HEK293 (cell line): Measurements from ENCODE around the gene ACAA2.

Experiments
- CTCF ChIA-PET: fragments of 350-600 bp; formaldehyde crosslinking; extraction: SDS; loops from one replicate; lab custom pipeline; 2021; ENCODE audit warnings: antibody characterized with exemption; lab: Yijun Ruan, JAX
- POLR2A ChIA-PET: fragments of 300-600 bp; formaldehyde crosslinking; extraction: SDS; loops from one replicate; lab custom pipeline; 2020; ENCODE audit warnings: antibody characterized with exemption, inconsistent platforms; lab: Yijun Ruan, JAX
- H3K27ac ChIP-seq: fragments of 200-500 bp; sonication (Bioruptor generic); 2 replicates; pipeline ENCODE4 v1.5.1; 2014; ENCODE audit warnings: low read depth, low read length, control low read depth, inconsistent platforms; ENCODE audit errors: extremely low read depth
- H3K36me3 ChIP-seq, 2 experiments: fragments of 200-500 bp in 1 of 2; sonication (Bioruptor generic) in 1 of 2; 1 replicate in 1 of 2; 2 replicates in 1 of 2; pipeline ENCODE4 v1.5.1; 2014 to 2017; ENCODE audit warnings: inconsistent platforms in 2 of 2, low read length in 2 of 2; ENCODE audit not compliant: control insufficient read depth in 2 of 2, insufficient read depth in 1 of 2
- H3K4me1 ChIP-seq: fragments of 200-500 bp; sonication (Bioruptor generic); 2 replicates; pipeline ENCODE4 v1.5.1; 2014; ENCODE audit warnings: mild to moderate bottlenecking, low read length, inconsistent platforms; ENCODE audit not compliant: control insufficient read depth, insufficient read depth
- H3K4me3 ChIP-seq: 2 replicates; pipeline ENCODE4 v1.5.1; 2011; ENCODE audit warnings: low read depth, mild to moderate bottlenecking, control low read depth, low read length, moderate library complexity
- H3K9me3 ChIP-seq: fragments of 200-500 bp; sonication (Bioruptor generic); 2 replicates; pipeline ENCODE4 v1.5.1; 2014; ENCODE audit warnings: low read depth, low read length, inconsistent platforms; ENCODE audit not compliant: control insufficient read depth, insufficient read depth
- GFI1B ChIP-seq: fragments of 450-650 bp; formaldehyde crosslinking; IDR thresholded peaks from 2 replicates; pipeline ENCODE4 v1.5.1; 2016; ENCODE audit warnings: missing biosample characterization, missing genetic modification characterization
- GLI4 ChIP-seq: fragments of 450-650 bp; formaldehyde crosslinking; IDR thresholded peaks from 2 replicates; pipeline ENCODE4 v1.5.1; 2016; ENCODE audit warnings: missing biosample characterization, missing genetic modification characterization
- SCRT2 ChIP-seq: fragments of 450-650 bp; formaldehyde crosslinking; IDR thresholded peaks from 2 replicates; pipeline ENCODE4 v1.5.1; 2016; ENCODE audit warnings: missing biosample characterization, missing genetic modification characterization
- ZBTB48 ChIP-seq: fragments of 450-650 bp; formaldehyde crosslinking; IDR thresholded peaks from 2 replicates; pipeline ENCODE4 v1.5.1; 2016; ENCODE audit warnings: missing biosample characterization, missing genetic modification characterization
- ZNF157 ChIP-seq: fragments of 450-650 bp; formaldehyde crosslinking; IDR thresholded peaks from 2 replicates; pipeline ENCODE4 v1.5.1; 2016; ENCODE audit warnings: missing biosample characterization, missing genetic modification characterization
- ZNF202 ChIP-seq: fragments of 450-650 bp; formaldehyde crosslinking; IDR thresholded peaks from 2 replicates; pipeline ENCODE4 v1.5.1; 2016; ENCODE audit warnings: missing biosample characterization, missing genetic modification characterization, borderline replicate concordance
- ZNF391 ChIP-seq: fragments of 450-650 bp; formaldehyde crosslinking; IDR thresholded peaks from 2 replicates; pipeline ENCODE4 v1.5.1; 2016; ENCODE audit warnings: low read depth, missing biosample characterization, missing genetic modification characterization, borderline replicate concordance
- ZNF404 ChIP-seq: fragments of 450-650 bp; formaldehyde crosslinking; IDR thresholded peaks from 2 replicates; pipeline ENCODE4 v1.5.1; 2017; ENCODE audit warnings: missing biosample characterization, missing genetic modification characterization
- ZNF621 ChIP-seq: fragments of 450-650 bp; formaldehyde crosslinking; IDR thresholded peaks from 2 replicates; pipeline ENCODE4 v1.5.1; 2017; ENCODE audit warnings: missing biosample characterization, missing genetic modification characterization
- ZNF624 ChIP-seq: fragments of 450-650 bp; formaldehyde crosslinking; IDR thresholded peaks from 2 replicates; pipeline ENCODE4 v1.5.1; 2017; ENCODE audit warnings: missing biosample characterization, missing genetic modification characterization
- TF ChIP-seq, protein P1 (sequence below): fragments of 450-650 bp; formaldehyde crosslinking; IDR thresholded peaks from 2 replicates; pipeline ENCODE4 v1.5.1; 2017; ENCODE audit warnings: missing biosample characterization, missing genetic modification characterization
- TF ChIP-seq, protein P2 (sequence below): fragments of 450-650 bp; formaldehyde crosslinking; IDR thresholded peaks from 2 replicates; pipeline ENCODE4 v1.5.1; 2016; ENCODE audit warnings: missing biosample characterization, missing genetic modification characterization
- TF ChIP-seq, protein P3 (sequence below): fragments of 450-650 bp; formaldehyde crosslinking; IDR thresholded peaks from 2 replicates; pipeline ENCODE4 v1.5.1; 2016; ENCODE audit warnings: missing biosample characterization, missing genetic modification characterization
- TF ChIP-seq, protein P4 (sequence below): fragments of 450-650 bp; formaldehyde crosslinking; IDR thresholded peaks from 2 replicates; pipeline ENCODE4 v1.5.1; 2016; ENCODE audit warnings: missing biosample characterization, missing genetic modification characterization
- TF ChIP-seq, protein P5 (sequence below): fragments of 450-650 bp; formaldehyde crosslinking; IDR thresholded peaks from 2 replicates; pipeline ENCODE4 v1.5.1; 2016; ENCODE audit warnings: missing biosample characterization, missing genetic modification characterization

ACAA2 gene

DNA sequence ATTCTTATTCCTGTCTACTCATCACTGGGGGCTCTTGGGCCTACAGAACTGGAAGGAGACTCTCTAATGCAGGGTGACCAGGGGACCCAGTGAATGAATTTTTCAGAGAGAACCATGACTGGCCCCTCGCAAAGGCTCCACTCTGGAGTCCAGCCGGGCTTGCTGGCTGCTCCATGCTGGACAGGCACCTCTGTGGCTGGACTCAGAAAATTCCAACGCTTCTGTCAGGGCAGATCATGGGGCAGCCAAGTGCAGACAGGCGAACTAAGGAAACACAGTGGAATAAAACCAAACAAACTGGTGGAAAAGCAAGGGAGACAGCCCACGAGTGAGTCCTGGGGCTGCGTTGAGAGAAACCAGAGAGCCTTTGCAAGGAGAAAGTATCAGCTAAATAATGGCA, 57.2 kb downstream of the ACAA2 start:
- Histone ChIP-seq H3K27ac (no peak overlapping the region), H3K4me1 (no peaks in the 10 kb centered on the region), H3K36me3 (no peaks in the 10 kb centered on the region), H3K4me3 (no peak overlapping the region), H3K9me3 (no peaks in the 10 kb centered on the region)
- POLR2A ChIA-PET = no interaction called here
- CTCF ChIA-PET = interaction anchor here (1.6 kb wide), 1 partner anchor 11 kb away, joined by 3 read pairs; no protein-coding TSS in a partner anchor
- TF ChIP-seq GLI4 = no peak
- TF ChIP-seq, protein P1, sequence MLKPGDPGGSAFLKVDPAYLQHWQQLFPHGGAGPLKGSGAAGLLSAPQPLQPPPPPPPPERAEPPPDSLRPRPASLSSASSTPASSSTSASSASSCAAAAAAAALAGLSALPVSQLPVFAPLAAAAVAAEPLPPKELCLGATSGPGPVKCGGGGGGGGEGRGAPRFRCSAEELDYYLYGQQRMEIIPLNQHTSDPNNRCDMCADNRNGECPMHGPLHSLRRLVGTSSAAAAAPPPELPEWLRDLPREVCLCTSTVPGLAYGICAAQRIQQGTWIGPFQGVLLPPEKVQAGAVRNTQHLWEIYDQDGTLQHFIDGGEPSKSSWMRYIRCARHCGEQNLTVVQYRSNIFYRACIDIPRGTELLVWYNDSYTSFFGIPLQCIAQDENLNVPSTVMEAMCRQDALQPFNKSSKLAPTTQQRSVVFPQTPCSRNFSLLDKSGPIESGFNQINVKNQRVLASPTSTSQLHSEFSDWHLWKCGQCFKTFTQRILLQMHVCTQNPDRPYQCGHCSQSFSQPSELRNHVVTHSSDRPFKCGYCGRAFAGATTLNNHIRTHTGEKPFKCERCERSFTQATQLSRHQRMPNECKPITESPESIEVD = no peak
- TF ChIP-seq ZBTB48 (tag by site-specific recombination) = no peak
- no peak for TF ChIP-seq GFI1B
- TF ChIP-seq ZNF624 = no peak
- TF ChIP-seq, protein P2, sequence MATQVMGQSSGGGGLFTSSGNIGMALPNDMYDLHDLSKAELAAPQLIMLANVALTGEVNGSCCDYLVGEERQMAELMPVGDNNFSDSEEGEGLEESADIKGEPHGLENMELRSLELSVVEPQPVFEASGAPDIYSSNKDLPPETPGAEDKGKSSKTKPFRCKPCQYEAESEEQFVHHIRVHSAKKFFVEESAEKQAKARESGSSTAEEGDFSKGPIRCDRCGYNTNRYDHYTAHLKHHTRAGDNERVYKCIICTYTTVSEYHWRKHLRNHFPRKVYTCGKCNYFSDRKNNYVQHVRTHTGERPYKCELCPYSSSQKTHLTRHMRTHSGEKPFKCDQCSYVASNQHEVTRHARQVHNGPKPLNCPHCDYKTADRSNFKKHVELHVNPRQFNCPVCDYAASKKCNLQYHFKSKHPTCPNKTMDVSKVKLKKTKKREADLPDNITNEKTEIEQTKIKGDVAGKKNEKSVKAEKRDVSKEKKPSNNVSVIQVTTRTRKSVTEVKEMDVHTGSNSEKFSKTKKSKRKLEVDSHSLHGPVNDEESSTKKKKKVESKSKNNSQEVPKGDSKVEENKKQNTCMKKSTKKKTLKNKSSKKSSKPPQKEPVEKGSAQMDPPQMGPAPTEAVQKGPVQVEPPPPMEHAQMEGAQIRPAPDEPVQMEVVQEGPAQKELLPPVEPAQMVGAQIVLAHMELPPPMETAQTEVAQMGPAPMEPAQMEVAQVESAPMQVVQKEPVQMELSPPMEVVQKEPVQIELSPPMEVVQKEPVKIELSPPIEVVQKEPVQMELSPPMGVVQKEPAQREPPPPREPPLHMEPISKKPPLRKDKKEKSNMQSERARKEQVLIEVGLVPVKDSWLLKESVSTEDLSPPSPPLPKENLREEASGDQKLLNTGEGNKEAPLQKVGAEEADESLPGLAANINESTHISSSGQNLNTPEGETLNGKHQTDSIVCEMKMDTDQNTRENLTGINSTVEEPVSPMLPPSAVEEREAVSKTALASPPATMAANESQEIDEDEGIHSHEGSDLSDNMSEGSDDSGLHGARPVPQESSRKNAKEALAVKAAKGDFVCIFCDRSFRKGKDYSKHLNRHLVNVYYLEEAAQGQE (tag by site-specific recombination) = no peak
- no peak for TF ChIP-seq ZNF621 (tag by site-specific recombination)
- no peak for TF ChIP-seq ZNF202 (tag by site-specific recombination)
- TF ChIP-seq, protein P3, sequence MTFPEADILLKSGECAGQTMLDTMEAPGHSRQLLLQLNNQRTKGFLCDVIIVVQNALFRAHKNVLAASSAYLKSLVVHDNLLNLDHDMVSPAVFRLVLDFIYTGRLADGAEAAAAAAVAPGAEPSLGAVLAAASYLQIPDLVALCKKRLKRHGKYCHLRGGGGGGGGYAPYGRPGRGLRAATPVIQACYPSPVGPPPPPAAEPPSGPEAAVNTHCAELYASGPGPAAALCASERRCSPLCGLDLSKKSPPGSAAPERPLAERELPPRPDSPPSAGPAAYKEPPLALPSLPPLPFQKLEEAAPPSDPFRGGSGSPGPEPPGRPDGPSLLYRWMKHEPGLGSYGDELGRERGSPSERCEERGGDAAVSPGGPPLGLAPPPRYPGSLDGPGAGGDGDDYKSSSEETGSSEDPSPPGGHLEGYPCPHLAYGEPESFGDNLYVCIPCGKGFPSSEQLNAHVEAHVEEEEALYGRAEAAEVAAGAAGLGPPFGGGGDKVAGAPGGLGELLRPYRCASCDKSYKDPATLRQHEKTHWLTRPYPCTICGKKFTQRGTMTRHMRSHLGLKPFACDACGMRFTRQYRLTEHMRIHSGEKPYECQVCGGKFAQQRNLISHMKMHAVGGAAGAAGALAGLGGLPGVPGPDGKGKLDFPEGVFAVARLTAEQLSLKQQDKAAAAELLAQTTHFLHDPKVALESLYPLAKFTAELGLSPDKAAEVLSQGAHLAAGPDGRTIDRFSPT = no peak
- TF ChIP-seq ZNF404 (tag by site-specific recombination) = no peak
- TF ChIP-seq, protein P4, sequence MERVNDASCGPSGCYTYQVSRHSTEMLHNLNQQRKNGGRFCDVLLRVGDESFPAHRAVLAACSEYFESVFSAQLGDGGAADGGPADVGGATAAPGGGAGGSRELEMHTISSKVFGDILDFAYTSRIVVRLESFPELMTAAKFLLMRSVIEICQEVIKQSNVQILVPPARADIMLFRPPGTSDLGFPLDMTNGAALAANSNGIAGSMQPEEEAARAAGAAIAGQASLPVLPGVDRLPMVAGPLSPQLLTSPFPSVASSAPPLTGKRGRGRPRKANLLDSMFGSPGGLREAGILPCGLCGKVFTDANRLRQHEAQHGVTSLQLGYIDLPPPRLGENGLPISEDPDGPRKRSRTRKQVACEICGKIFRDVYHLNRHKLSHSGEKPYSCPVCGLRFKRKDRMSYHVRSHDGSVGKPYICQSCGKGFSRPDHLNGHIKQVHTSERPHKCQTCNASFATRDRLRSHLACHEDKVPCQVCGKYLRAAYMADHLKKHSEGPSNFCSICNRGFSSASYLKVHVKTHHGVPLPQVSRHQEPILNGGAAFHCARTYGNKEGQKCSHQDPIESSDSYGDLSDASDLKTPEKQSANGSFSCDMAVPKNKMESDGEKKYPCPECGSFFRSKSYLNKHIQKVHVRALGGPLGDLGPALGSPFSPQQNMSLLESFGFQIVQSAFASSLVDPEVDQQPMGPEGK (tag by site-specific recombination) = no peak
- TF ChIP-seq, protein P5, sequence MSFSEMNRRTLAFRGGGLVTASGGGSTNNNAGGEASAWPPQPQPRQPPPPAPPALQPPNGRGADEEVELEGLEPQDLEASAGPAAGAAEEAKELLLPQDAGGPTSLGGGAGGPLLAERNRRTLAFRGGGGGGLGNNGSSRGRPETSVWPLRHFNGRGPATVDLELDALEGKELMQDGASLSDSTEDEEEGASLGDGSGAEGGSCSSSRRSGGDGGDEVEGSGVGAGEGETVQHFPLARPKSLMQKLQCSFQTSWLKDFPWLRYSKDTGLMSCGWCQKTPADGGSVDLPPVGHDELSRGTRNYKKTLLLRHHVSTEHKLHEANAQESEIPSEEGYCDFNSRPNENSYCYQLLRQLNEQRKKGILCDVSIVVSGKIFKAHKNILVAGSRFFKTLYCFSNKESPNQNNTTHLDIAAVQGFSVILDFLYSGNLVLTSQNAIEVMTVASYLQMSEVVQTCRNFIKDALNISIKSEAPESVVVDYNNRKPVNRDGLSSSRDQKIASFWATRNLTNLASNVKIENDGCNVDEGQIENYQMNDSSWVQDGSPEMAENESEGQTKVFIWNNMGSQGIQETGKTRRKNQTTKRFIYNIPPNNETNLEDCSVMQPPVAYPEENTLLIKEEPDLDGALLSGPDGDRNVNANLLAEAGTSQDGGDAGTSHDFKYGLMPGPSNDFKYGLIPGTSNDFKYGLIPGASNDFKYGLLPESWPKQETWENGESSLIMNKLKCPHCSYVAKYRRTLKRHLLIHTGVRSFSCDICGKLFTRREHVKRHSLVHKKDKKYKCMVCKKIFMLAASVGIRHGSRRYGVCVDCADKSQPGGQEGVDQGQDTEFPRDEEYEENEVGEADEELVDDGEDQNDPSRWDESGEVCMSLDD (tag by site-specific recombination) = no peak
- no peak for TF ChIP-seq ZNF391
- no peak for TF ChIP-seq SCRT2 (tag by site-specific recombination)
- TF ChIP-seq ZNF157 (tag by site-specific recombination) = no peak
